SJSA1 (cell line): ENCODE results near the gene HES3. TPM values are rescaled to one million over a fixed set of nuclear protein-coding genes. Genes with fewer than 3 reads are reported as not detected.
"Not testable (repeated sequence)": the region's sequence is repeated elsewhere in the genome, so short reads cannot be mapped to it uniquely, and the experiment has no call there.

Source experiments
- DNase-seq, 2 experiments: peaks; one replicate each; pipeline ENCODE4 v3.0.0-alpha.2; 2015 to 2020; ENCODE audit warnings: low spot score in 2 of 2, low read depth in 1 of 2
- H3K27ac ChIP-seq: fragments of 250-450 bp; sonication (Bioruptor Pico); 2 replicates; pipeline ENCODE4 v1.5.1; 2020; ENCODE audit warnings: mild to moderate bottlenecking, moderate library complexity
- H3K27me3 ChIP-seq: fragments of 250-450 bp; sonication (Bioruptor Pico); replicated peaks from 2 replicates; pipeline ENCODE4 v1.5.1; 2020; ENCODE audit warnings: mild to moderate bottlenecking, moderate library complexity
- H3K36me3 ChIP-seq: fragments of 250-450 bp; sonication (Bioruptor Pico); 2 replicates; pipeline ENCODE4 v1.5.1; 2020; ENCODE audit warnings: mild to moderate bottlenecking
- H3K4me1 ChIP-seq: fragments of 250-450 bp; sonication (Bioruptor Pico); replicated peaks from 2 replicates; pipeline ENCODE4 v1.6.1; 2021; ENCODE audit warnings: mild to moderate bottlenecking
- H3K4me3 ChIP-seq: fragments of 250-450 bp; sonication (Bioruptor Pico); 2 replicates; pipeline ENCODE4 v1.5.1; 2020; ENCODE audit warnings: mild to moderate bottlenecking
- H3K9me3 ChIP-seq: fragments of 250-450 bp; sonication (Bioruptor Pico); replicated peaks from 2 replicates; pipeline ENCODE4 v1.5.1; 2020; ENCODE audit warnings: mild to moderate bottlenecking
- total RNA-seq: library from RNA; depleted of rRNA; stranded (reverse); fragments of >200 nt; shearing (Covaris generic); gene quantifications from 2 replicates; pipeline ENCODE4 v1.2.3, GENCODE V29; 2014

The HES3 gene
- total RNA-seq, 1 experiment from 2014 or later, result not detected

GRCh38 chr1:6209661-6210580 lies 34.1 kb upstream of the HES3 start:
- H3K4me1 ChIP-seq, result peaks cover 14% of the 10 kb centered on the region
- H3K9me3 ChIP-seq, result no peaks in the 10 kb centered on the region
- H3K27ac ChIP-seq, result no peak overlapping the region
- no peak for DNase-seq
- peaks cover 49% of the 10 kb centered on the region for H3K36me3 ChIP-seq
- no peaks in the 10 kb centered on the region for H3K27me3 ChIP-seq
- H3K4me3 ChIP-seq, result no peak overlapping the region

DNA sequence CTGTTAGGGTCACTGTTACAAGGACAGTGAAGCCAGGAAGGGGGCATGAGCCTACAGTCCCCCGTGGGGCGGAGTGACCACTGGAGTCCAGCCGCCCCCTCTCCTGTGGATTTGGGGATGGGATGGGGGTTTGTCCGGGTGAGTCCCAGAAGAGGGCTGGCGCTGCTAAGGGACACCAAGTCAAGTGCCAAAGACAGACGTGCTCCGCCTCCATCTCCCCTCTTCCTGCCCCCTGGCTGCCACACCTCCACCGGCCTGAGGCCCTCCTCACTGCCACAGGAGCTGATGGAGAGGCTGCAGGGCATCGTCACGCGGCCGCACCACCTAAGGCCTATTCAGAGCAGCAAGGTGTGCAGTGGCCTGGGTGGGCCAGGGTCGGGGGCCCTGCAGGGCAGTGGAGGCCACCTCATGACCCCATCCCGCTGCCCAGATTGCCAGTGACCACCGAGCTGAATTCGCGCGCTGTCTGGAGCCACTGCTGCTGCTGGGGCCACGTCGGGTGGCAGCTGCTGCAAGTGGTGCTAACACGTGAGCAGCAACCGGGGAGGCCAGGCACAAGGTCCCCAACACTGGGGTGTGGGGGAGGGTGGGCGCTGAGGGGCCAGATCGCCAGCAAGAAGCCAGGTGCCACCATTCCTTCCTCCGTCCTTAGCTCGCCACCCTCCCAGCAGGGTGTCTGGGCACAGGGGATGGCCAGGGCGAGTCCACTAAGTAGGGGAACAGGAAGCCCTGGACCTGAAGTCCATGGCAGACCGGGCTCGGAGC lies 33.2 kb upstream of the HES3 start:
- Histone ChIP-seq H3K36me3 (peaks cover 47% of the 10 kb centered on the region), H3K9me3 (no peaks in the 10 kb centered on the region), H3K4me3 (no peak overlapping the region), H3K27me3 (no peaks in the 10 kb centered on the region), H3K27ac (no peak overlapping the region), H3K4me1 (peaks cover 9% of the 10 kb centered on the region)
- no peak for DNase-seq

GRCh38 chr1:6211731-6212130 lies 32.2 kb upstream of the HES3 start:
- peaks cover 3% of the 10 kb centered on the region; the same call in 1 of the 2 replicates for H3K4me1 ChIP-seq
- no peak overlapping the region for H3K27ac ChIP-seq
- DNase-seq, result no peak
- H3K27me3 ChIP-seq, result no peaks in the 10 kb centered on the region
- peaks cover 42% of the 10 kb centered on the region for H3K36me3 ChIP-seq
- H3K4me3 ChIP-seq, result no peak overlapping the region
- no peaks in the 10 kb centered on the region for H3K9me3 ChIP-seq

DNA sequence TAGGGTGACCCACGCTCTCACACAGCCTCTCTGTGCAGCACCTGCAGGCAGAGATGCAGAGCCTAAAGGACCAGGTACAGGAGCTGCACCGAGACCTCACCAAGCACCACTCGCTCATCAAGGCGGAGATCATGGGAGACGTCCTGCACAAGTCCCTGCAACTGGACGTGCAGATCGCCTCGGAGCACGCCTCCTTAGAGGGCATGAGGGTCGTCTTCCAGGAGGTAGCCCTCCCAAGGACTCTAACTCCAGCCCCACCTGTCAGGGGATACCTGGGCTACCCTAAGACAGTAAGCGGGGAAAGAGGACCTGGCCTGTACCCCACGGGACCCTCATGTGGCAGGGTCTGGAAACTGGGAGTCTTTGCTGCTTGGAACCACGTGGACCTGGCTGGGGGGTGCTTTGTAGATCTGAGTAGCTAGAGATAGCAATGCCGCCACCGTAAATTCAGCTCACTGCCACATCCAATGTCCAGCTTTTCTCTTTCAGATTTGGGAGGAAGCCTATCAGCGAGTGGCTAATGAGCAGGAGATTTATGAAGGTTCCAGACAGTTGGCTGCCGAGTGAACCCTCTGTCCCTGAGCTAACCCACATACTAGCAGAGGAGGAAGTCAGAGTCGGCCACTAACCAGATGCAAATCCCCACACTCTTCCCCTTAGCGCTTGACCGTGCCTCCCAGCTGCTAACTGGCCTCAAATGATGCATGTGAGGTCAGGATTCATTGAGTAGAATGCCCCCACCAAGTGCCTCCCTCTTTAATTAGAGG lies 31.6 kb upstream of the HES3 start:
- Histone ChIP-seq H3K27ac (no peak overlapping the region), H3K36me3 (peaks cover 38% of the 10 kb centered on the region), H3K27me3 (no peaks in the 10 kb centered on the region), H3K4me3 (no peak overlapping the region), H3K4me1 (no peaks in the 10 kb centered on the region), H3K9me3 (no peaks in the 10 kb centered on the region)
- no peak for DNase-seq

DNA sequence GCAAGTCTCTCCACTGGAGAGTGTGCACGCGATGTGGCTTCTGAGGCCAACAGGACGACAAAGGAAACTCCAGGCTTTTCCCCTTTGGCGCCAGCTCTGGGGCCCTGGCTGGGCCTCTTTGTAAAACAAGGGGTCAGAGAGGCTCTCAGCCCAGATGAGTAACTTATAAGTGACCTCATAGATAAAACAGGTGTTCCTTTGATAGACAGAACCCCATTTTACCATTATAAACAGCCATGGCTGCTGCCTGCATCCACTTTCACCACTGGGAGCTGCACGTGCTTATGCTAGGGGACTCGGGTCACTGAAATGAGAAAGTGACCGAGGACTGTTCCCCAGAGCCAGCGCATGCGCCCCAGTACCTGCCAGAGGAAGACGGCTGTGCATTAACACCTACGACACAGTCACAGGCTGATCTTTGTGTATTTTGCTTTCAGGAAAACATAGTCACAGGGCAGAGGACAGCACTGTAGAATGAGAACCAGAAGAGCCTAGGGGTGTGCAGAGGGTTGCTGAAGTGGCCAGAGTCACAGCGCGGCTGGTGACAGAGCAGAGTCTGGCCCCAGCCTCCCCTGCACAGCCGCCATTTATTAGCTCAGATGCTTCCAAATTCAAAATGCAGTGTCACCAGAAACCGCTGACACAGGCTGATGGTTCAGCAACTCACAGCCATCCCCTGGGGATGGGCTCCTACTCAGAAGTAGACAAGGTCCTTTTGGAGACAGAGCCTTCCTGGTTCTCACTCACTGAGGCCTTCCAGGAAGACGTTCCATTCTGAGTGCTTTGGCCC lies 25.4 kb upstream of the HES3 start:
- no peak for DNase-seq
- H3K27ac ChIP-seq, result no peak overlapping the region
- no peaks in the 10 kb centered on the region for H3K27me3 ChIP-seq
- no peaks in the 10 kb centered on the region for H3K9me3 ChIP-seq
- no peak overlapping the region for H3K4me3 ChIP-seq
- peaks cover 42% of the 10 kb centered on the region for H3K36me3 ChIP-seq
- H3K4me1 ChIP-seq, result no peaks in the 10 kb centered on the region

DNA sequence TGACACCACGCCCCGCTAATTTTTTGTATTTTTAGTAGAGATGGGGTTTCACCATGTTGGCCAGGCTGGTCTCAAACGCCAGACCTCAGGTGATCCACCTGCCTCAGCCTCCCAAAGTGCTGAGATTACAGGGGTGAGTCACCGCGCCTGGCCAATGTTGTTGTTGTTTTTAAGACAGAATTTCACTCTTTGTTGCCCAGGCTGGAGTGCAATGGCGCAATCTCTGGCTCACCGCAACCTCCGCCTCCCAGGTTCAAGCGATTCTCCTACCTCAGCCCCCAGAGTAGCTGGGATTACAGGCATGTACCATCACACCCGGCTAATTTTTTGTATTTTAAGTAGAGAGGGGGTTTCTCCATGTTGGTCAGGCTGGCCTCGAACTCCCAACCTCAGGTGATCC lies 24.3 kb upstream of the HES3 start:
- H3K4me1 ChIP-seq, H3K4me3 ChIP-seq, H3K27me3 ChIP-seq, H3K9me3 ChIP-seq, DNase-seq, H3K27ac ChIP-seq: not testable (repeated sequence)
- H3K36me3 ChIP-seq, result peaks cover 50% of the 10 kb centered on the region

- Histone ChIP-seq H3K36me3 (peaks cover 56% of the 10 kb centered on the region), H3K27me3 (no peaks in the 10 kb centered on the region), H3K4me3 (no peak overlapping the region), H3K4me1 (peaks cover 8% of the 10 kb centered on the region), H3K9me3 (no peaks in the 10 kb centered on the region), H3K27ac (no peak overlapping the region)
- DNase-seq, result no peak
Observed at GRCh38 chr1:6220236-6220635, 23.7 kb upstream of the HES3 start.

DNA sequence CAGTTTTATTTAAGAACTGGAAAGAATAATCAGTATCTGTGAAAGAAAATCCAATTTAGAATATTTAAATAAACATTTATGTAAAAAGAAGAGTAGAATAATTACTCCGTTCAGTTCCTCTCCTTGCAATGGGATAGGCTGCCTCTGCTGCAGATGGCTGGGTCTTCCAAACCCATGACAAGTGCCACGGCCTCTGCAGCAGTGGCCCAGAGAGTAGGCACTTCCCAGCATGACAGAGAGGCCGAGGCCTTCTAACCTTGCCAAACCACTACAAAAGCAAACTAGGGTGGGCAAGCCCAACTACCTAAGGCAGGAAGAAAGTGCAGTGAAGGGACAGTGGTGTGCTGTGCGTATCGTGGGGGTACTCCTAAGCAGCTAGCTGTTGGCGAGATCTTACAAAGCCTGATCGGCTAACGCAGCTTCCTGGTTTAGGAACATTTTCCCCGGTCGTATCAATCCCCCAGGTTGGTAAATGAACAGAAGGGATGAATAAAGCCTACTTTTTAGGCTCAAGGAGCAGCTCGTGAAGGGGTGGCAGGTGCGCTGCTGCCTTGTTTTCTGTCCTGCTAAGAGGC lies 22.7 kb upstream of the HES3 start:
- no peak for DNase-seq

DNA sequence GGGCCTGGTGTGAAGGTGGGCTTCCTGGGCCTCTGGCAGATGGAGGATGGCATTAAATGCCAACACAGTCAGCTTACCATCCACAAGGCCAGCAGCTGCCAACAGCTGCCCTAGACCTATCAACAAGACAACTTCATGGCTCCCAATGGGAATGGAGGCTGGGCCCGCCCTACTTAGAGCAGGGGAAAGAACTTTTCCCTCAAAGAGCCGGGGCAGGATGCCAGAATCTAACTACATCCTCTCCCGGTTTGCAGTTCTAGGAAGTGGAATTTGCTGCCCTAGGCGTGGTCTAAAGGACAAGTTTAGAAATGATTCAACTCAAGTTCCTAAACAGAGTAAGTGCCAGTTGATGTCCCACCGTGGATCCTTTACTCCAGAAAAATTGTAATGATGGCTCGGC lies 21.3 kb upstream of the HES3 start:
- Histone ChIP-seq H3K4me3 (no peak overlapping the region), H3K4me1 (peaks cover 9% of the 10 kb centered on the region), H3K27ac (no peak overlapping the region), H3K27me3 (no peaks in the 10 kb centered on the region), H3K36me3 (peaks cover 78% of the 10 kb centered on the region), H3K9me3 (no peaks in the 10 kb centered on the region)
- DNase-seq, result no peak

More for the DNA sequence above, 22.7 kb upstream of the HES3 start:
- no peaks in the 10 kb centered on the region for H3K9me3 ChIP-seq
- H3K27ac ChIP-seq, result no peak overlapping the region
- no peaks in the 10 kb centered on the region for H3K27me3 ChIP-seq
- H3K4me1 ChIP-seq, result peaks cover 9% of the 10 kb centered on the region
- H3K4me3 ChIP-seq, result no peak overlapping the region
- H3K36me3 ChIP-seq, result peaks cover 67% of the 10 kb centered on the region

DNA sequence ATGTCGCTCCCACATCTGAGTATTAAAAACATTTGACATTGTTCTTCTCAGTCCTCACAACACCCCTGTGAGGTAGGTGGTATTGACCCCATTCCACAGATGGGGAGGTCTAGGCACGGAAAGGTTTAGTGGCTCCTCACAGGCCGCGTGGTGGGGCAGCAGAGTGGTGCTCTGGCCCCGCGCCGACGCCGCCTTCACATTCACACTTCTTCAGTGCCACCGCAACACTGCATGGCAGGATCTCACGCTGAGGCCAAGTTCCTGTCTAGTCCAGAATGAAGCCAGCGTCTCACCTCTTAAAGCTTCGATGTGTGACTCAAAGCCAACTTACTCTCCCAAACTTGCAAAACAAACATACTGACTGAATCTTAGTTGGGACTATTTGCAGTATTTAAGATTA lies 20.4 kb upstream of the HES3 start:
- Histone ChIP-seq H3K27me3 (no peaks in the 10 kb centered on the region), H3K27ac (no peak overlapping the region), H3K9me3 (no peaks in the 10 kb centered on the region), H3K36me3 (peaks cover 85% of the 10 kb centered on the region), H3K4me1 (peaks cover 9% of the 10 kb centered on the region), H3K4me3 (no peak overlapping the region)
- no peak for DNase-seq

GRCh38 chr1:6224718-6225117 lies 19.3 kb upstream of the HES3 start:
- Histone ChIP-seq H3K4me3 (no peak overlapping the region), H3K36me3 (peaks cover 92% of the 10 kb centered on the region), H3K27me3 (no peaks in the 10 kb centered on the region), H3K9me3 (no peaks in the 10 kb centered on the region), H3K4me1 (peaks cover 9% of the 10 kb centered on the region), H3K27ac (no peak overlapping the region)
- DNase-seq, result no peak

GRCh38 chr1:6225651-6226050 lies 18.3 kb upstream of the HES3 start:
- DNase-seq, result no peak
- Histone ChIP-seq H3K36me3 (peaks cover 93% of the 10 kb centered on the region), H3K9me3 (no peaks in the 10 kb centered on the region), H3K27ac (no peak overlapping the region), H3K4me1 (peaks cover 9% of the 10 kb centered on the region), H3K27me3 (no peaks in the 10 kb centered on the region), H3K4me3 (no peak overlapping the region)

DNA sequence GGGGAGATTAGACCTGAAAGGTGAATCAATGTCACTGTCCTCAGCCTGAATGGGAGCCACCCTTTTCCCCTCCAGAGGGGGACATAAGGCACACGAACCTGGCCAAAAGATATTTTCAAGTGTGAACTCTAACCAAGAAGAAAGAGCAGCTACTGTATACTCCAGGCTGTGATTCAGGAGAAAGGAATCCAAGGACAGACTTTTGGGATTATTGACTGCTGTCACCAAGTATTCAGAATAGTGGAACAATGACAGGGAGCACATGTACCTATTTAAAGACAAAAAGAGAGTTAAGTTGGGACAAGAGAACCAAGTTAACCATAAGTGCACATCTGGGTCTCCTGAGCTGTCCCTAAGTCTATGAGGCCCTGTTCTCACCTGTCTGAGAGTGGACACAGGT lies 10.6 kb upstream of the HES3 start:
- H3K4me1 ChIP-seq, result peaks cover 23% of the 10 kb centered on the region
- H3K36me3 ChIP-seq, result peaks cover 68% of the 10 kb centered on the region
- no peaks in the 10 kb centered on the region for H3K27me3 ChIP-seq
- H3K9me3 ChIP-seq, result 0 out of 2 replicates have a peak, but pooled peaks cover 3% of the 10 kb centered on the region
- no peak overlapping the region for H3K4me3 ChIP-seq
- no peak overlapping the region for H3K27ac ChIP-seq
- DNase-seq, result no peak
